GM23248 (cell line): ENCODE data around the gene DOK4. TPM values are rescaled to one million over a fixed set of nuclear protein-coding genes. Genes with fewer than 3 reads are reported as not detected.

Experiments used
- DNase-seq: peaks from one replicate; pipeline ENCODE4 v3.0.0-alpha.2; 2015
- H2AFZ ChIP-seq: fragments of 200-600 bp; sonication (generic); 2 replicates; pipeline ENCODE4 v1.6.1; 2016; ENCODE audit warnings: antibody characterized with exemption
- H3F3A ChIP-seq: fragments of 200-600 bp; sonication (generic); 2 replicates; pipeline ENCODE4 v1.6.1; 2016; ENCODE audit warnings: mild to moderate bottlenecking, antibody characterized with exemption, mixed run types; ENCODE audit not compliant: insufficient read depth
- H3K27ac ChIP-seq: fragments of 200-600 bp; sonication (generic); 2 replicates; pipeline ENCODE4 v1.5.1; 2016; ENCODE audit warnings: mild to moderate bottlenecking
- H3K27me3 ChIP-seq: fragments of 200-600 bp; sonication (generic); replicated peaks from 2 replicates; pipeline ENCODE4 v1.6.1; 2016; ENCODE audit warnings: mild to moderate bottlenecking; ENCODE audit not compliant: insufficient read depth
- H3K36me3 ChIP-seq: fragments of 200-600 bp; sonication (generic); 2 replicates; pipeline ENCODE4 v1.6.1; 2016; ENCODE audit warnings: low read depth, mild to moderate bottlenecking
- H3K4me1 ChIP-seq: fragments of 200-600 bp; sonication (generic); 2 replicates; pipeline ENCODE4 v1.6.1; 2016; ENCODE audit warnings: mild to moderate bottlenecking; ENCODE audit not compliant: insufficient read depth
- H3K4me2 ChIP-seq: fragments of 200-600 bp; sonication (generic); one replicate; pipeline ENCODE4 v1.6.1; 2016; ENCODE audit warnings: mild to moderate bottlenecking; ENCODE audit not compliant: unreplicated experiment
- H3K4me3 ChIP-seq: fragments of 200-600 bp; sonication (generic); 2 replicates; pipeline ENCODE4 v1.5.1; 2016; ENCODE audit warnings: mild to moderate bottlenecking
- H3K79me2 ChIP-seq: fragments of 200-600 bp; sonication (generic); 2 replicates; pipeline ENCODE4 v1.6.1; 2016; ENCODE audit warnings: mild to moderate bottlenecking; ENCODE audit not compliant: insufficient read depth
- H3K9ac ChIP-seq: fragments of 200-600 bp; sonication (generic); 2 replicates; pipeline ENCODE4 v1.6.1; 2016; ENCODE audit warnings: mild to moderate bottlenecking
- H3K9me2 ChIP-seq: fragments of 200-600 bp; sonication (generic); 2 replicates; pipeline ENCODE4 v1.6.1; 2016; ENCODE audit warnings: mixed run types, mild to moderate bottlenecking, moderate library complexity; ENCODE audit not compliant: insufficient read depth
- H3K9me3 ChIP-seq: fragments of 200-600 bp; sonication (generic); one replicate; pipeline ENCODE4 v1.6.1; 2017; ENCODE audit warnings: low read depth
- H4K20me1 ChIP-seq: fragments of 200-600 bp; sonication (generic); 2 replicates; pipeline ENCODE4 v1.6.0; 2016; ENCODE audit not compliant: insufficient read depth
- EZH2 ChIP-seq: fragments of 200-600 bp; sonication (generic); IDR thresholded peaks from 2 replicates; pipeline ENCODE4 v1.6.1; 2018; ENCODE audit warnings: antibody characterized with exemption, mild to moderate bottlenecking; ENCODE audit not compliant: insufficient read depth, poor library complexity, severe bottlenecking
- EZH2phosphoT487 ChIP-seq: fragments of 200-600 bp; sonication (generic); IDR thresholded peaks from 2 replicates; pipeline ENCODE4 v1.6.1; 2018; ENCODE audit warnings: antibody characterized with exemption, moderate library complexity, mild to moderate bottlenecking, low read depth; ENCODE audit not compliant: insufficient read depth
- WGBS, 2 experiments: methylation state at CpG; one replicate each; pipeline ENCODE4 v1.1.6; 2015 to 2017; ENCODE audit warnings: low lambda C conversion rate in 2 of 2, low coverage in 1 of 2; ENCODE audit errors: missing lambda C conversion rate in 2 of 2; 5-methylcytosine and 5-hydroxymethylcytosine counted together
- in situ Hi-C: fragments of 300-500 bp; cut with MboI; formaldehyde crosslinking; loops from 2 replicates; pipeline ENCODE4 v1.15.0; 2020
- polyA plus RNA-seq: library from polyadenylated mRNA; unstranded; fragments of >200 nt; fragmentation: Nextera tagmentation; extraction: Ambion mirVana; gene quantifications from 2 replicates; pipeline ENCODE4 v1.2.1, GENCODE V29; 2016
- total RNA-seq: library from RNA; depleted of rRNA; stranded (reverse); fragments of >200 nt; shearing (Covaris generic); gene quantifications from 2 replicates; pipeline ENCODE4 v1.2.3, GENCODE V29; 2014

Gene DOK4
- total and polyA plus RNA-seq, 2 experiments from 2014 or later: 44.6 to 60.5 TPM

DNA sequence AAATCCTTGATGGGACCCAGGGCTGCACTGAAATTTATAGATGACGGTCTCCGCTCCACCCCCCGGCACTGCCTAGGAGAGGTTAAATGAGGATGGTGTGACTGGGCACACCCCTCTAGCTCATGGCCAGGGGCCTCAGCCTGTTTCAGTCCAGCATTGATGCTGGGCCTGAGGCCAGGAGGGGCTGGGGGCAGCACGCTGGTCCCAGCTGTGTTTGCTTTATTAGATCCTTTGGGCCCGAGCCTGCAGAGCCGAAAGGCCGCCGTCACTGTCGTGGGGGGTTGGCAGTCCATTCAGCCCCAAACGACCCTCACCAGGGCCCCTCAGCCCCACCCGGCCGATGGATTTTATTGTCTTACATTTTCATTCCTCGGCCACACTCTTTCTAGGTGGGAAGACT, 10.8 kb upstream of the DOK4 start:
- no peaks in the 10 kb centered on the region for H3K9me3 ChIP-seq
- H3K27me3 ChIP-seq: no peaks in the 10 kb centered on the region
- H3K4me1 ChIP-seq: no peaks in the 10 kb centered on the region
- 69 to 75% methylated on average over 13 of the region's 13 CpGs for WGBS, 2 experiments
- no peaks in the 10 kb centered on the region for H3K79me2 ChIP-seq
- no peak overlapping the region for H3K9ac ChIP-seq
- H3K4me2 ChIP-seq: no peak overlapping the region
- H4K20me1 ChIP-seq: no peaks in the 10 kb centered on the region
- H3K4me3 ChIP-seq: no peak overlapping the region
- H2AFZ ChIP-seq: no peak overlapping the region
- DNase-seq: no peak
- no peak for TF ChIP-seq EZH2
- no peak for TF ChIP-seq EZH2phosphoT487
- no peak overlapping the region for H3K27ac ChIP-seq
- H3K36me3 ChIP-seq: no peaks in the 10 kb centered on the region
- H3K9me2 ChIP-seq: no peaks in the 10 kb centered on the region
- in situ Hi-C loops: no loop called here
- H3F3A ChIP-seq: no peaks in the 10 kb centered on the region

DNA sequence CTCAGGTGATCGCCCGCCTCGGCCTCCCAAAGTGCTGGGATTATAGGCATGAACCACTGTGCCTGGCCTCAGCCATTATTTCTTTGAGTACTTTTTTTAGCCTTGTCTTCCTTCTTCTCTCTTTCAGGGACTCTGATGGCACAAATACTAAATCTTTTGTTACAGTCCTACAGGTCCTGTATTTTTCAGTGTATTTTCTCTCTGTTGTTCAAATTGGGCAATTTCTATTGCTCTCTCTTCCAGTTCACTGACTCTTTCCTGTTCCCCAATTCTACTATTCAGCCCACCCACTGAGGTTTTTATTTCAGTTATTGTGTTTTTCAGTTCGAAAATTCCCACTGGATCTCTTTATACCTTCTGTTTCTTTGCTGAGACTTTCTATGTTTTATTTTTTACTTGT, 7.5 kb upstream of the DOK4 start:
- Histone ChIP-seq H3K36me3 (no peaks in the 10 kb centered on the region), H3F3A (no peaks in the 10 kb centered on the region), H3K4me2 (no peak overlapping the region), H3K27ac (no peak overlapping the region), H4K20me1 (no peaks in the 10 kb centered on the region), H2AFZ (no peak overlapping the region), H3K4me1 (no peaks in the 10 kb centered on the region), H3K27me3 (no peaks in the 10 kb centered on the region), H3K79me2 (no peaks in the 10 kb centered on the region), H3K9ac (no peak overlapping the region), H3K9me2 (no peaks in the 10 kb centered on the region), H3K9me3 (no peaks in the 10 kb centered on the region), H3K4me3 (no peak overlapping the region)
- no peak for DNase-seq
- WGBS, 2 experiments: 79 to 86% methylated on average over 4 of the region's 4 CpGs
- in situ Hi-C loops: no loop called here
- no peak for TF ChIP-seq EZH2phosphoT487
- no peak for TF ChIP-seq EZH2

DNA sequence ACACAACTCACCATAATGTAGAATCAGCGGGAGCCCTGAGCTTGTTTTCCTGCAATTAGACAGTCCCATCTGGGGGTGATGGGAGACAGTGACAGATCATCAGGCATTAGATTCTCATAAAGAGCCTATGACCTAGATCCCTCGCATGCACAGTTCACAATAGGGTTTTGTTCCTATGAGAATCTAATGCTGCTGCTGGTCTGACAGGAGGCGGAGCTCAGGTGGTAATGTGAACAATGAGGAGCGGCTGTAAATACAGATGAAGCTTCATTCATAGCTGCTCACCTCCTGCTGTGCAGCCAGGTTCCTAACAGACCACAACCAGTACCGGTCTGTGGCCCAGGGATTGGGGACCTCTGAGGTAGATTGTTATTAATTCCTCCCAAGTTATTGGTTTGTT, 2.9 kb upstream of the DOK4 start:
- 99 to 100% methylated on average over 5 of the region's 5 CpGs for WGBS, 2 experiments
- no peak overlapping the region for H3K27ac ChIP-seq
- H3K79me2 ChIP-seq: peaks cover 12% of the 10 kb centered on the region
- H3K27me3 ChIP-seq: no peaks in the 10 kb centered on the region
- no peak overlapping the region for H2AFZ ChIP-seq
- no peaks in the 10 kb centered on the region for H4K20me1 ChIP-seq
- H3K9me2 ChIP-seq: no peaks in the 10 kb centered on the region
- no peak overlapping the region for H3K9ac ChIP-seq
- TF ChIP-seq EZH2 (no peak), EZH2phosphoT487 (no peak)
- H3K36me3 ChIP-seq: no peaks in the 10 kb centered on the region
- H3K9me3 ChIP-seq: no peaks in the 10 kb centered on the region
- peaks cover 19% of the 10 kb centered on the region; the same call in 1 of the 2 replicates for H3K4me1 ChIP-seq
- DNase-seq: no peak
- H3K4me3 ChIP-seq: no peak overlapping the region
- in situ Hi-C loops: no loop called here
- H3F3A ChIP-seq: no peaks in the 10 kb centered on the region
- no peak overlapping the region for H3K4me2 ChIP-seq

DNA sequence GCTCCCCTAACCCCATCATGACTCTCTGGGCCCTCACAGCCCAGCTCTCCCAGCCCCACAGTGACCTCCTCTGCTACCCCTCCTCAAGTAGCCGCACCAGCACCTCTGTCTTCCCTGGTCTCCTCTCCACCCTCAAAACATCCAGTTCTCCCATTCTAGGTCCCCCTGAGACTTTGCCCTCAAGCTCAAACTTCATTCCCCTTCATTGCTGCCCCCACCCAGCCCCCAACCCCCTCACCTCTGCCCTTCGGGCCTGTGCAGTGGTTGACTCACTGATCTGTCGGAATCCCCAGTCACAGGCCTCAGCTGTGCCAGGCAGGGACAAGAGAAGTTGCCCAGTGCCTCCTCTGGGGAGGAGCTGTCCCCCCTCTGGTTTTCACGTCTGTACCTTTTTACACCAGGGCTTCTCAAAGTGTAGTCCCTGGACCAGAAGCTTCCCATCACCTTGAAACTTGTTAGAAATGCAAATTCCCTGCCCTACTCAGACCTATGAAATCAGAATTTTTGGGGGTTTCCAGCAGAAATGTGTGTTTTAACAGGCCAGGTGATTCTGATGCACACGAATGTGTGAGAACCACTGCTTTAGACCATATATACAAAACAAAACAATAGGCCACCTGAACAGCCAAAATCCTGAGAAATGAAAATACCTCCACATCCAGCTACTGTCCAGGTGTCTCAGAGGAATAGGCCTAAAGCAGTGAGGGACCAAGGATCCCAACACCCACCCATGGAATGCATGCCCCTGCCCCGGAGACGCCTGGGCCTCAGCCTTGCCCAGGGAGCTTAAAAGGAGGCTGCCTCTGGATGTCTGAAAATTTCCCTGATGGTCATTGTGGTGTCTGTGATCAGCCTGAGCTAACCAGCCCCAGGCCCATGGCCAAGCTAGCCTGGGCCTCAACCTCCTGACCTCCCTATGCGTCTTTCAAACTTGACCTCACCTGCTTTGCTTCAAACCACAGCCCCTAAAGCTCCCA, 853 bp upstream of the DOK4 start:
- Histone ChIP-seq H3K9me2 (no peaks in the 10 kb centered on the region), H3K79me2 (peaks cover 12% of the 10 kb centered on the region), H2AFZ (peak overlapping the region; percentile 96), H3K4me3 (peak overlapping the region; percentile 96), H3K4me1 (peaks cover 19% of the 10 kb centered on the region; the same call in 1 of the 2 replicates), H3K4me2 (peak overlapping the region; percentile 74), H3F3A (no peaks in the 10 kb centered on the region), H3K27me3 (no peaks in the 10 kb centered on the region), H3K36me3 (no peaks in the 10 kb centered on the region), H3K9ac (peak overlapping the region; percentile 98), H3K9me3 (no peaks in the 10 kb centered on the region), H4K20me1 (no peaks in the 10 kb centered on the region), H3K27ac (peak overlapping the region; percentile 24)
- in situ Hi-C loops: no loop called here
- WGBS, 2 experiments: 68% methylated on average over 8 of the region's 8 CpGs
- peak; percentile 48 for DNase-seq
- TF ChIP-seq EZH2 (no peak), EZH2phosphoT487 (no peak)
